Stimulated activated naive CD4-positive, alpha-beta T cell (primary cell): ENCODE measurements around the gene SULT1E1.

Experiments
- DNase-seq, 6 experiments: peaks; one replicate each; lab custom pipeline; 2025; lab: John Stamatoyannopoulos, UW

SULT1E1 gene, protein sequence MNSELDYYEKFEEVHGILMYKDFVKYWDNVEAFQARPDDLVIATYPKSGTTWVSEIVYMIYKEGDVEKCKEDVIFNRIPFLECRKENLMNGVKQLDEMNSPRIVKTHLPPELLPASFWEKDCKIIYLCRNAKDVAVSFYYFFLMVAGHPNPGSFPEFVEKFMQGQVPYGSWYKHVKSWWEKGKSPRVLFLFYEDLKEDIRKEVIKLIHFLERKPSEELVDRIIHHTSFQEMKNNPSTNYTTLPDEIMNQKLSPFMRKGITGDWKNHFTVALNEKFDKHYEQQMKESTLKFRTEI

DNA sequence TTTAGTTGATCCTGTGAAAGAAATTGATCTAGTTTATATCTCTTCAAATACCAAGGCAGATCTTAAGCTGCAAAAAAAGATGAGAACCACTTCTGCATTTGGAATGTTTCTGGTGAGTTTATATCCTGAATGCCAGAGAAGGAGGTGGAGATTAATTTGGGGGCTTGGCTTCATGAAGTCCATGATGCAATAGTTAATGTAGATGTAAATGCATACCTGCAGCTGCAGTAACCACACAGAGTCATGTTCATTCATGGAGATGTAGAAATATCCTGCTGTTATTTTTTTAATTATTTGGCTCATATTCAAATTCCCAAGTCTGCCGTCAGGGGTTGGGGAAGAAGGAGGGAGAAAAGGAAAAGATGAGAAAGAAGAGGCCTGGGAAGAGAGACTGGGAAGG lies at the start of gene SULT1E1:
Gene SULT1E1 (minus strand): TSS at position 94 of the 400 bp plus-strand sequence. CDS start 2,501 bp downstream, outside the sequence.
- no peak for DNase-seq

DNA sequence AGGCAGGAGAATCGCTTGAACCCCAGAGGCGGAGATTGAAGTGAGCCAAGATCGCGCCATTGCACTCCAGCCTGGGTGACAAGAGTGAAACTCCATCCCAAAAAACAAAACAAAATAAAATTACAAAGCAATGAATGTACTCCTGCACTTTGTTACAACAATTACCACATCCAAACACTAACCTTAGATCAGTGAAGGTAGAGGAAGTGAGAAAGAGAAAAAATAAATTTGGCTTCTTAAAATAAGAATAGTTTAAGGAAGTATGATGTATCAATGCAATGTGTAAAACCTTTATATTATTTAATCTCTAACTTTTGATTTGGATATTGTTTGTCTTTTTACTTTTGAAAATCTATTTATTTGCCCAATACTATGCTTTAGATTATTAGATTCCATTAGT lies 49.2 kb upstream of the SULT1E1 start:
- no peak for DNase-seq

DNA sequence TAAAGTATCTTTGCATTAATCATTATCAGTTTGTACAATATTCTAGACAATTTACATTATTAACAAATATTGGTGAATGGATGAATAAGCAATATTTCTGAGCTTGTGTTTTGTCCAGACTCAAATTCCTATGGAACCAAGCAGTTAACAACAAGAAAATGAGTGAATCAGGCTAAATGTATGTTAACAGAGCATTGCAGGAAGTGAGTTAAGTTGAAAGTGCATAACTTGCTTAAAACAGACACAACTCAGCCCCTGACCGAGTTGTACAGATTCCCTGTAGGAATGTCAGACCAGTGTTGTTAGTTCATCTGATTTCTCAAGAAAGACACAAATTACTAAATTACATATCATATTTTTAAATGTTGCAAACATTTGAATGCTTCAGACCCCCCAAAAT lies 47.2 kb upstream of the SULT1E1 start:
- no peak for DNase-seq

GRCh38 chr4:69896530-69897116 lies 36.7 kb upstream of the SULT1E1 start:
- no peak for DNase-seq

GRCh38 chr4:69894721-69895120 lies 34.8 kb upstream of the SULT1E1 start:
- no peak for DNase-seq

- DNase-seq: no peak
These were observed 34.2 kb upstream of the SULT1E1 start for GRCh38 chr4:69894186-69894585.

- no peak for DNase-seq
These were observed 28.4 kb upstream of the SULT1E1 start for GRCh38 chr4:69888336-69888735.

DNA sequence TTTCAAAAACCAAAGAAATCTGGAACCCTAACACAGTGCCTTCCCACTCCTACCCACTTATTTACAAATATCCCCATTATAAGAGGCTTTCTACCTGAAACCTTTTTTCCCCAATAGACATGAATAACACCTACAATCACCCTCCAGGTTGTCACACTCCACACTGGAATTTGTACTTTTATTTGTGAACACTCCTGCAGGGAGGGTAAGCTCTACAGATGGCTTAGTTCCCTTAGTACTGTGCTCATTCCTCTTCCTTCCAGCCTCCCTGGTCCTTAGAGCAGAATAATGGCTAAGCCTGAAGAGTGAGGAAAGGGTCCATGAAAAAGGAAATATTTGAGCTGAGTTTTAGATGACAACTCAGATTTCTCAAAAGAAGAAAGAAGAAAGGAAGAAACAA lies 22.2 kb upstream of the SULT1E1 start:
- no peak for DNase-seq

GRCh38 chr4:69881173-69881773 lies 21.3 kb upstream of the SULT1E1 start:
- DNase-seq: peak in 5 of 6 experiments; percentile 5 to 58 (median 18)

DNA sequence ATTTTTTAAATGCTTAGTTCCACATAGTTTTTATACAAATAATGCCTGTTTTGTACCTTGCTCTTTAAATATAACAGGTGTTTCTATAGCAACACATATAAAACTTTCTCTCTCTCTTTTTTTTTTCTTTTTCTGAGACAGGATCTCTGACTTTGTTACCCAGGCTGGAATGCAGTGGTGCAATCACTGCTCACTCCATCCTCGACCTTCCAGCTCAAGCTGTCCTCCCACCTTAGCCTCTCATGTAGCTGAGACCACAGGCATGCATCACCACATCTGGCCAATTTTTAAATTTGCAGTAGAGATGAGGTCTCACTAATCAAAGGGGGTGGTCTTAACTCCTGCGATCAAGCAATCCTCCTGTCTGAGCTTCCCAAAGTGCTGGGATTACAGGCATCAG lies 18.3 kb upstream of the SULT1E1 start:
- no peak for DNase-seq

DNA sequence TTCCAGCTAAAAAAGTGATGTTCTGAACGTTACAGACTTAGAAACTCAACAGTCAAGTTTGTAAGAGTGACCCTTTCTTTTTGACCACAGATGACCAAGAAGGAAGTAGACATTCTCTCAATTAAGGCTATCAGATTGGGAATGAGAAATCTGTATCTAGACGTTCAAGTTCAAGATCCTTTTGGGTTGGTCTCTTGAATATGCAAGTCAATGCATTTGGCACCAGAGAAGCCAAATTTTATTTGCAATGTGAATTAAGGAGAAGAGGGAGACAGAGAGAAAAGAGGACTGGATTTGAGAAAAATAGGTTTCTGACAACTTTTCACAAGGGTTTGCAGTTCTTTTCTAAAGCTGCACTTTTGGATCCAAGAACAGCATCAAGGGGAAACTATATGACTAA lies 17.5 kb upstream of the SULT1E1 start:
- DNase-seq: no peak

DNA sequence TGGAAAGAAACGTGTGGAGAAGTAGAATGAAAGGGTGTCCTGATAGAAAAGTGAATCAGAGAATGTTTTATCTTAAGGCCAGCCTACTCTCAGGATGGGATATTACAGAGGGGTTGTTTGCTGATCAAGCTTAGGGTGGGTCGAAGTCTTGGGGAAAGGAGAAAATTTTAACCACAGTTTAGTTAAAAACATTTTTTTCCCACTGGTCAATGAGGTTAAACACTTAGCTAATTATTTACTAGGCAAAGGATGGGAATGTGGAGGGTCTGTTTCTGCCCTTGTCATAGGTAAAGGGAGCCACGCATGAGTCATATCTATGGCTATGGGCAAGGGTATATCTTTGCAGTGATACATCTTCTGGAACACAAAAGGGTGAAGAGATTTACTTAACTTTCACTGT lies 16.1 kb upstream of the SULT1E1 start:
- DNase-seq: no peak

DNA sequence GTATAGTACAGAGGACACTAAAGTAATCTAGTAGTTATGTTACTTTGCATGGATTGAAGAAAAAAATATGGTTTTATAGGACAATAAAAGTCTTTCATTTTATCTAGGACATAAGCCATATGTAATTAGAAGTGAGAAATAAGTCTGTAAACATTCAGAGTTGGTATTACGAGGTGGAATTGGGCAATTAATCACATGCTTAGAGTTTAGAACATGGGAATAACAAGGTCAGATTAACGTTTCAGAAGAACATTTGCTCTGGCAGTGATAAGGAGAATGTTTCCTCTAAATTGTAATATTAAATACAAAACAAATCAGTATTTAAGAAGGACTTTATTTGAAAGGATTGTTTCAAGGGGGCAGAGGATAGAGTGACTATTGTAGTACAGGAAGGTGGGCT lies 15.6 kb upstream of the SULT1E1 start:
- DNase-seq: no peak

DNA sequence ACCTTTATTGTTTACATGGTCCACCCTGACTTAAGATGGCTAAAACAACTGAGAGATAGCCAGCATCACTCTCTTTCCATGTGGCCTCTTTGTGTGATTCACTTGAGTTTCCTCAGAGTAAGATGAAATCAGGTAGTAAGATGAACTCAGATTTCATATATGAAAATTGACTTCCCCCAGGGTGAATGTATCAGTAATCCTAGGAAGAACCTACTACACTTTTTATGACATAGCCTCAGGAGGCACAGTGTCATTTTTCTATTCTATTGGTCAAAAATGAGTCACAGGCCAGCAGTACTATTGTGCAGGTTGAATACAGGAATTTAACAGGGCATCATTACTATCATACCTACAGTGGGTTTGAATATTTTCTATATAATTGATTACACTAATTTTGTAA lies 14.6 kb upstream of the SULT1E1 start:
- DNase-seq: no peak

GRCh38 chr4:69861756-69862155 lies 1.8 kb upstream of the SULT1E1 start:
- no peak for DNase-seq

- no peak for DNase-seq
These were observed 765 bp upstream of the SULT1E1 start for GRCh38 chr4:69860521-69861298.

DNA sequence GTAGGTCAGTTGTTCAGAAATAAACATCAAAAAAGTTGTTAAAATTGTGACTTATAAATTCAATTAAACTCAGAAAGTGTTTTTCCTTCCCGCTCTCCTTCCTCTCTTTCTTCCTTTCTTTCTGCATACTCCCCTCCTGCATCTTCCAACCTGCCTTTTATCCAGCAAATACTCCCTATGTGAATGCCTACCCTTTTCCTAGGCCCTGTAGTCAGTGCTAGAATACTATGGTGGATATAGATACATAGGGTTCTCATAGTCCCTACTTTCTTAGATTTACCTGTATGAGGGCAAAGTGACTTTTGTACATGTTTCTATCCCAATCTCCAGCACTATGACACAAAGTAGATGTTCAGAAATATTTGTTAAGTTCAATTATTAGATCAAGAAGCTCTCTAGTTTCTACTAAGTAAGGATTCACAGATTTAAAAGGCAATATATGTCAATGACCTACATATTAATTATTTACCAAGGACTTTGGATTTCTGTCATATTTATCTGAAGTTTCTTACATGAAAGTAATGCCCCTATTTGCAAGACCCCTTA lies 732 bp downstream of the SULT1E1 start:
- DNase-seq: no peak

- DNase-seq: no peak
These were observed 1.3 kb downstream of the SULT1E1 start for GRCh38 chr4:69858690-69859089.

- DNase-seq: no peak
These were observed 4.1 kb downstream of the SULT1E1 start for GRCh38 chr4:69855822-69856221.

DNA sequence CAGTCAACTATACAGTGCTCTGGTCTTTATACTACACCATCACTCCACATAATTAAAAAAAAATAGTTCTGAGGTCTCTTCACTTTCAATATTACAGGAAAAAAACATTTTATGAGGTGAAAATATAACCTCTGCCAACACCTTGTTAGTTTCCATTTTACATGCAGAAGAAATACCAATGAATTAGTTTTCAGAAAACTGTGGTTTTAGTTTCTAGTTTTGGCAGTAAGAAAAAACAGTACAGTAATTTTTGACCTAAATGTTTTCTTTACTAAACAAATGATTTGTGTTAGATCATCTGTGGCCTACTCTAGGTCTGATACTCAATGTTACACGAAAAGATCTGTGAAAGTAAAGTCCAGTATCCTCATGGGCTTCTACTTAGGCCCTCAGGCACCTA lies 10.0 kb downstream of the SULT1E1 start:
- DNase-seq: no peak

DNA sequence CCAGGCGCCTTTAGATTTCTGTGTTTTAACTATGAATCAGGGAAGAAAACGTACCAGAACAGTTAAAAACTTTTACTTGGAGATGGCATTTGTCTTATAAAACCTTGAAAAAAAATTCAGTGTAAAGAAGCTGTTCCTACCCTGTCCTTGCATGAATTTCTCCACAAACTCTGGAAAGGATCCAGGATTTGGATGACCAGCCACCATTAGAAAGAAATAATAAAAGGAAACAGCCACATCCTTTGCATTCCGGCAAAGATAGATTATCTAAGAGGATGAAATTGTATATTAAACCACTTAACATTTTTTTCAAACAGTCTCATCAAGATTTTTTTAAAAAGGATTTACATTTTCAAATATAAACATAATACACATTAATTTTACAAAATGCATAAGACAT lies 10.6 kb downstream of the SULT1E1 start:
- no peak for DNase-seq

- no peak for DNase-seq
These were observed 11.9 kb downstream of the SULT1E1 start for GRCh38 chr4:69848028-69848427.
